ENCODE measurements around the gene EPS8L1.

The EPS8L1 gene

GRCh38 chr19:55080121-55080967 is 4.7 kb downstream of the EPS8L1 start:
- DNase-seq (ENCODE audit: low read depth in 2 of 2), result peak in 1 of 2 donors; percentile 14

GRCh38 chr19:55080968-55081769 is 5.5 kb downstream of the EPS8L1 start:
- peak; percentile 68 to 77 for DNase-seq (ENCODE audit: low read depth in 2 of 2)

DNA sequence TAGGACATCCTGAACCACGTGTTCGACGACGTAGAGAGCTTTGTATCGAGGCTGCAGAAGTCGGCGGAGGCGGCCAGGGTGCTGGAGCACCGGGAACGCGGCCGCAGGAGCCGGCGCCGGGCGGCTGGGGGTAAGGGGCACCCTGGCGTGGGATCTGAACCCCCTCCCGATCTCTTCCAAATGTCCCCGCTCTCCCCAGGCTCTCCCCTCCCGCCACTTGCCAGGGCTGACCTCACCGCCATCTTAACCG is 6.0 kb downstream of the EPS8L1 start:
- no peak for DNase-seq (ENCODE audit: low read depth in 2 of 2)

GRCh38 chr19:55082020-55082851 is 6.6 kb downstream of the EPS8L1 start:
- no peak for DNase-seq (ENCODE audit: low read depth in 2 of 2)

DNA sequence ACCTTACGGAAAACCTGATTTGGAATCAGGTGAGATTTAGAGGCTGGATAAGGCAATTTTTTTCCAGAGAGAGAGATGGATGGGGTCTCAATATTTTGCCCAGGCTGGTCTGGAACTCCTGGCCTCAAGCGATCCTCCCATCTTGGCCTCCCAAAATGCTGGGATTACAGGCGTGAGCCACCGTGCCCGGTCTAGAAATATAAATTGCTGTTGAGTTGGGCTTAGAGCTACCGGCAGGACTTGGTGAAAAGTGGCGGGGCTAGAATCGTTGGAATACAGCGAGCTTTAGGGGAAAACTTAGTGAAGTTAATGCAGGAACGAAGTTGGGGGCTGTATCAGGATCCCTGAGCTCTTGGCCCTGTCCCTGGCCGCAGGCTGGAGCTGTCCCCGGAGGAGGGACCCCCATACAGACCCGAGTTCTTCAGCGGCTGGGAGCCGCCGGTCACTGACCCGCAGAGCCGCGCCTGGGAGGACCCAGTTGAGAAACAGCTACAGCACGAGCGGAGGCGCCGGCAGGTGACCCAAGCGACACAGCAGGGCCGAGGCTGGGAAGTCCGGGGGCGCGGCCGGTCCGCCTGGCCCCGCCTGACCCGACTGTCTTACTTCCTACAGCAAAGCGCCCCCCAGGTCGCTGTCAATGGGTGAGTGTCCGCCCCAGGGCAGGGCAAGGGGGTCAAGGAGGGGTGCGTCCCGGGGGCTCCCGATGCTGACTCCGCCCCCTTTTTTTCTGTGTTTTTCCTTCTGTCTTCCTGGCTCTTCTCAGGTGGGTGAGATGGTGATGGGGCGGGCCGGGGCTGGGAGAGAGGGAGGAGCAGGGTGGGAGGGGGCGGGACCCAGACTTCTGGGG is 7.6 kb downstream of the EPS8L1 start:
- DNase-seq (ENCODE audit: low read depth in 2 of 2), result no peak

GRCh38 chr19:55084416-55084815 is 8.7 kb downstream of the EPS8L1 start:
- no peak for DNase-seq (ENCODE audit: low read depth in 2 of 2)

DNA sequence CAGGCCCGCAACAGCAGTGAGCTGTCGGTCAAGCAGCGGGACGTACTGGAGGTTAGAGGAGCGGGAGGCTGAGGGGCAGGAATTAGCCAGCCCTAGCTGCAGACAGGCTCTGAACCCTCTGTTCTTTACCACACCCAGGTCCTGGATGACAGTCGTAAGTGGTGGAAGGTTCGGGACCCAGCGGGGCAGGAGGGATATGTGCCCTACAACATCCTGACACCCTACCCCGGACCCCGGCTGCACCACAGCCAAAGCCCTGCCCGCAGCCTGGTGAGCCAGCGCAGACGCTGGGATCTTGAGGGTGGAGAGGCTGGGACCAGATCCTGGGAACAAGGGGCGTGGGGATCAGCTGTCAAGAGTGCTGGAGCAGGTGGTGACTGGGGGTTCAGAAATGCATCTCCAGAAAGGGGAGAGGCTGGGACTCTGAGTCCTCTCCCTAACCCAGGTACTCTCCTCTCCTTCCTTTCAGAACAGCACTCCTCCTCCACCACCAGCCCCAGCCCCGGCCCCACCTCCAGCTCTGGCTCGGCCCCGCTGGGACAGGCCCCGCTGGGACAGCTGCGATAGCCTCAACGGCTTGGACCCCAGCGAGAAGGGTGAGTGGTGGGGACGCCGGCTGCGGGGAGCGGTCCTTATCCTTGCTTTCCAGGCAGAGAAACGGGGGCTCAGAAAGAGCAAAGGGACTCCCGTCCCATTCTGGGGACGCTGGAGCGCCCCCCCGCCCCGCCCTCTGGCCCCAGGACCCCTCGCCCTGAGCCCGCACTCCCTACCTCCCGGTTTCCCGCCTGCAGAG is 10.4 kb downstream of the EPS8L1 start:
- no peak for DNase-seq (ENCODE audit: low read depth in 2 of 2)

- peak in 1 of 2 donors; percentile 35 for DNase-seq (ENCODE audit: low read depth in 2 of 2)
These were observed 11.3 kb downstream of the EPS8L1 start for GRCh38 chr19:55086730-55087541.

GRCh38 chr19:55087542-55087901 is 11.9 kb downstream of the EPS8L1 start:
- DNase-seq (ENCODE audit: low read depth in 2 of 2), result no peak

- DNase-seq (ENCODE audit: low read depth in 2 of 2), result no peak
These were observed 12.4 kb downstream of the EPS8L1 start for GRCh38 chr19:55088021-55088451.

DNA sequence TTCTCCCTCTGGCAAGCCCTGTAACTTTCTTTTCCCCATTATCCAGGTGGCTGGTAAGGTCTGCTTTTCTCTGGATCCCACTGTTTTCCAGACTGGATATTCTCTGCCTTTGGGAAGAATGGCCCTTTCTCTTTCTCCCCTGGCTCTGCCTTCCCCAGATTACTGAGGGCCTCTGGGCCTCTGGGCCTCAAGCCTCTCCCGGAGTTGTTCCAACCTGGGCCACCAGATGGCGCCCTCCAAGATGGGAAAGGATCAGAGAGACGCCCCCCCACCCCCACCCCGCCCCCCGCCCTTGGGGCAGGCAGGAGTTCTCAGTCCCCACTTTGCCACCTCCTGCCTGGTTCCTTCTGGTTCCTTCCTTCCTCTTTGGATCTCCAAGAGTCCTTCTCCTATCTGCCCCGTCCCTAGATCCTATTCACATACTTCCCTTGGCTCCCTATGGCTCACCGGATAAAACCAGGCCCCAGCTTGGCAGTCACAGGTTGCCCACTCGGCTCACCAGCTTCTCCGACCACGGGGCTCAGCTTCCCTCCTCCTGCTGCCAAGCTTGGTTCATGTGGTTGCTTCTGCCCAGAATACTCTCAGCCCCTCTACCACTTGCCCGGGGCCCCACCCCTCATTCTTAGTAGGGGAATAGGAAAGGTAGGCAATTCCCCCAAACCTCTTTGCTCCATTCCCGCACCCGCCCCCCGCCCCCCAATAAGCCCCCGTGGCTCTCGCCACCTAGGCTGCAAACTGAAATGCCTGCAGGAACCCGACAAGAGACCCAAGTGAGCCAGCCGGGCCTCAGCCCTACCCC is 13.1 kb downstream of the EPS8L1 start:
- DNase-seq (ENCODE audit: low read depth in 2 of 2), result peak; percentile 60 to 63

- DNase-seq (ENCODE audit: low read depth in 2 of 2), result no peak
These were observed 13.8 kb downstream of the EPS8L1 start for GRCh38 chr19:55089342-55089944.

DNA sequence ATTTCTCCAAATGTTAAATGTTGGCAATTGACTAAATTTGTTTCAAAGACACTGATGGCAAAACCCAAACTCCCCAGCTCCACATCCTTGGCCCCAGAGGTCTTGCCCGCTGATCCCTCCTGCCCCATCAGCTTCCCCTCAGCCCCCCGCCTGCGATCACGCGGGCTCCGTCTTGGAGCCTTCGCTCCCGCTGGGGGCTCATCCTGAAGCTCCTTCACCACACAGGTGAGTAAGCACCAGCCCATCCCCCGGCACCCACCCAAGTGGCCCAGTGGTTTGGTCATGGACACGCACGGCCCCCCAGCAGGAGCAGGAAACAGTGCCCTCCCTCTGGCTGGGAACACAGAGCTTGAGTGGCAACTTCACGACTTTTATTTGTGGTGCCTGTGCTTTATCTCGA is 14.9 kb downstream of the EPS8L1 start:
- DNase-seq (ENCODE audit: low read depth in 2 of 2), result no peak

DNA sequence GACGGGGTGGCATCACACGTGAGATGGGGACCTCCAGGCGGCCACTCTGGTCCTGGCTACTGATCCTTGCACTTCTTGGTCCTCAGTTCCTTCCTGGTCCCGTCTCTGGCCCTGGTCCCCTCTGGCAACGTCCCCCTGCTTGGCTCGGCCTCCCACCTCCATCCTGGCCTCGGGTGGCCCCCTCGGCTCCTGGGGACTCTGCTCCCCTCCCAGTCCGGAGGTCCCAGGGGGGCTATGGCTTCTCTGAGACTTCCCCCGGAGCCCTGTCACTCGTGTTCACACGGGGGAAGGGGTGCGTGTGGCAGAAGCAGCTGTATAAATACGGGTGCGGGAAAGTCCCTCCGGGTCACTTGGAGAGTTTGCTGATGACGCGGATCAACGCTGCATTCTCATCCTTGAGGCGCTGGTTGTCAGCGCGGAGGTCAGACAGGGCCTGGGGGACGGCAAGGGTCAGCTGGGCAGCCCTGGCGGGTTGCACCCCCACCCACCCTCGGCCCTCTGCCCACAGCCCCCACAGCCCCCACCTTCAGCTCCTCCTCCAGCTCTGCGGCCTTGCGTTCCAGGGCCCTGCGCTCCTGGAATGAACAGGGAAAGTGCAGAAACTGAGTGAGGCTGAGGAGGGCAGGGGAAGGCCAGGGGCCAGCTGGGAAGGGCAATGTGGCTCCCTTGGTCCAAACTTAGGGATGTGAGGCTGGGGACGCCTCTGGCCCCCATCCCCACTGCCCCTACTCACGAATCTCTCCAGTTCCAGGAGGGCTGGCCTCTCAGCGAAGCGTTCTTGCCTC is 15.6 kb downstream of the EPS8L1 start:
- DNase-seq (ENCODE audit: low read depth in 2 of 2), result no peak

GRCh38 chr19:55091955-55092354 is 16.3 kb downstream of the EPS8L1 start:
- no peak for DNase-seq (ENCODE audit: low read depth in 2 of 2)

DNA sequence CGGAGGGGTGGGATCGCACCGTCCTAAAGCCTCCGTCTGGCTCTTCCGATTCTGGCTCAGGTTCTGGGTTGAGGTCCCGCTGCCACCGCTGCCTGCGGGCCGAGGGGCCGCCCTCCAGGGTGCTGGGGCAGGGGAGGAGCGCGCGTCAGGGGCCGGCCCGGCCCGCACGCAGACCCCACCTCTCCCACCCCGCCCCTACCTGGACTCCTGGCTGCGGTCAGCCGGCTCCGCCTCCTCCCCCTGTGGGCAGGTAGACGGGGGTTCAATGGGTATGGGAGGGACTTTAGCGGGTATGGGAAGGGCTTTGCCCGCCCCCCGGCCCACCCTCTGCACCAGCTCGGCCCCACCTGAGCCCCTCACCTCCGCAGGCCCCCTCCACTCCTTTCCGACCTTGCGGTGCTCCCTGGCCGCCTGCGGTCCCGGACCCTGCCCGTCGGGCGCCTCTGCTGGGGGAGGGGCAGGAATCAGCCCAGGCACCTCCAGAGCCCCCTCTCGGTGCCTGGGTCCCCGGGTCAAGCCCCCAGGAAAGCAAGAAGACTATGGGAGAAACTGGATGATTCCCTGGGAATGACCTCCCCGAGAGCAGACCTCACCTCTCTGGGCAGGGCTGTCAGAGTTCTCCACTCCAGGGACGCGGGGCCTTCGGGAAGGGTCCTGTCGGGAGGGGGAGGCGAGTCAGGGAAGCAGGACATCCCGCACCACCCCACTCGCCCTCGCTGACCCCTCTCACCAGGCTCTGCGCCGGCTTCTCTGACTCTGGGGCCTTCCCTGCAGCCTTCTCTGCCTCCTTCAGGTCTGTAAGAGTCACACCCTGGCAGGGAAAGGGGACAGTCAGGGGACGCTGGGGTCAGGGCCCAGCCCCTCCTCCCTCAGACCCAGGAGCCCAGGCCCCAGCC is 17.0 kb downstream of the EPS8L1 start:
- no peak for DNase-seq (ENCODE audit: low read depth in 2 of 2)

Data from activated CD8-positive, alpha-beta memory T cell treated with anti-CD3 and anti-CD28 coated beads for 4 hours (primary cell).